ENCODE results near the gene MICALL1.

- TF ChIP-seq EZH2 (IDR thresholded peaks at IDR 0.05; ENCODE audit: insufficient read depth, poor library complexity, severe bottlenecking) (no peak), EZH2phosphoT487 (IDR thresholded peaks at IDR 0.05; ENCODE audit: insufficient read depth, low read depth) (no peak)
Measured at GRCh38 chr22:37922191-37922590, 16.1 kb downstream of the MICALL1 start.

All from GM23248 (cell line).